Neural progenitor cell (in vitro differentiated cells): ENCODE data around the gene LACTB.

ENCODE experiments used
- EZH2 ChIP-seq: fragments of 200-600 bp; sonication (generic); IDR thresholded peaks from 2 replicates; pipeline ENCODE4 v1.6.1; 2017; ENCODE audit warnings: antibody characterized with exemption, mild to moderate bottlenecking, moderate library complexity
- TF ChIP-seq, protein P1 (sequence below): fragments of 200-600 bp; sonication (generic); IDR thresholded peaks from 2 replicates; pipeline ENCODE4 v1.5.1; 2017; ENCODE audit warnings: antibody characterized with exemption, mild to moderate bottlenecking

DNA sequence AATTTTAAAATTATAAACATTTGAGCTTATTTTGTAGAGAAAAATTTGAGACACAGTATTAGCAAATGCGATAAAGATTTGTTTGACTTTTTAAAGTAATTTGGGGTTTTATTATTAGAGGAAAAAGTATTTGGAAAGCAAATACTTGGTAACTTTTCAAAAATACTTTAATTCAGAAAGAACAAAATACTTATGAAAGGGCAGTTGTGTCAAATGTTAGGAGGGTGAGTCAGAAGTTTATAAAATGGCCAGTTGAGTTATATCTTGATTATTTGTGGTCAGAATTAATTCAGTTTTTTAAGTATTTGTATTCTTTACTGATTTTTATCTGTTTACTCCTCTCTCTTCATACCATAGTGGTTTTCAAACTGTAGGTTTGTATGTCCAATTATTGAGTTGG is 12.1 kb downstream of the LACTB start:
- TF ChIP-seq, protein P1, sequence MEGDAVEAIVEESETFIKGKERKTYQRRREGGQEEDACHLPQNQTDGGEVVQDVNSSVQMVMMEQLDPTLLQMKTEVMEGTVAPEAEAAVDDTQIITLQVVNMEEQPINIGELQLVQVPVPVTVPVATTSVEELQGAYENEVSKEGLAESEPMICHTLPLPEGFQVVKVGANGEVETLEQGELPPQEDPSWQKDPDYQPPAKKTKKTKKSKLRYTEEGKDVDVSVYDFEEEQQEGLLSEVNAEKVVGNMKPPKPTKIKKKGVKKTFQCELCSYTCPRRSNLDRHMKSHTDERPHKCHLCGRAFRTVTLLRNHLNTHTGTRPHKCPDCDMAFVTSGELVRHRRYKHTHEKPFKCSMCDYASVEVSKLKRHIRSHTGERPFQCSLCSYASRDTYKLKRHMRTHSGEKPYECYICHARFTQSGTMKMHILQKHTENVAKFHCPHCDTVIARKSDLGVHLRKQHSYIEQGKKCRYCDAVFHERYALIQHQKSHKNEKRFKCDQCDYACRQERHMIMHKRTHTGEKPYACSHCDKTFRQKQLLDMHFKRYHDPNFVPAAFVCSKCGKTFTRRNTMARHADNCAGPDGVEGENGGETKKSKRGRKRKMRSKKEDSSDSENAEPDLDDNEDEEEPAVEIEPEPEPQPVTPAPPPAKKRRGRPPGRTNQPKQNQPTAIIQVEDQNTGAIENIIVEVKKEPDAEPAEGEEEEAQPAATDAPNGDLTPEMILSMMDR: no peak
- no peak for TF ChIP-seq EZH2
